ENCODE results near the gene NDP. TPM values are rescaled to one million over a fixed set of nuclear protein-coding genes. Genes with fewer than 3 reads are reported as not detected.

NDP gene
- total RNA-seq, 1 donor from 2014 or later = not detected

DNA sequence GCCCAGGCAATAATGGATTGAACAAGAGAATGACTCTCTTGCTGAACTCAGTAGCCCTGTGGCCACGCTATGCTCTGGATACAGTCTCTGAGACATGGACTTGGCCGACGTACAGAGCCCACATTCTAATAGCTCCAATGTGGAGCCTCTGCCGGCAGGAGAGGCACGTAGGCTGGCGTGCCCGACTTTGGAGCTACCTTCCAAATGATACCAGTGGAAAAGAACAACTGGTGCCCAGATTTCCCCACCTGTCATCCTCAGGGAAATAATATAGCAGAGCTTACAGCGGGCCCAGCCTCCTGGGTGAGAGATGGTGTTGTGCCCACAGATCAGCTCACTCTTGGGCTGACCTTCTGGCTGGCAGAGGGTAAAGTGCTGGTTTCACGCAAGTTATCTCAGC is 10.6 kb downstream of the NDP start:
- no peak for FAIRE-seq

DNA sequence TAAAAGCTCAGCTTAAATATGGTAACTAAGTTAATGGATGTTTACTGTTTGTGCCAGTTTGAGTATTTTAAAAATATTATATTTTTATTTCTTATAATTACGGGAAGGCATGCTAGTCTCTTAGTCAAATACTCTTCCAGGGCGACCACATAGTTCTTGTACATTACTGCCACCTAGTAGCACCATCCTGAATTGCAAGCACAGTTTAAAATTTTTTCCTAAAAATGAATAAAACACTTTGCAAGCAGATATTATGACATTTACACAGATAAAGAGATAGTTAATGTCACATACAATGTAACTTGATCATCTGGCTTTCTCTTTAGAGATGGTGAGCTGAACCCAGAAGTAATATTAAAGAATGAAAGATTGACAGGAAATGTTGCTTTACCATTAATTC is 11.5 kb downstream of the NDP start:
- Mint-ChIP-seq H3K36me3 (ENCODE audit: low read depth, unreplicated experiment) (no peaks in the 10 kb centered on the region), H3K9me3 (ENCODE audit: unreplicated experiment) (no peaks in the 10 kb centered on the region), H3K4me1 (ENCODE audit: low read depth, unreplicated experiment) (no peaks in the 10 kb centered on the region), H3K4me3 (ENCODE audit: unreplicated experiment) (no peak overlapping the region), H3K27ac (ENCODE audit: unreplicated experiment) (no peak overlapping the region), H3K27me3 (ENCODE audit: low read depth, unreplicated experiment) (no peaks in the 10 kb centered on the region)
- TF ChIP-seq, protein P1, sequence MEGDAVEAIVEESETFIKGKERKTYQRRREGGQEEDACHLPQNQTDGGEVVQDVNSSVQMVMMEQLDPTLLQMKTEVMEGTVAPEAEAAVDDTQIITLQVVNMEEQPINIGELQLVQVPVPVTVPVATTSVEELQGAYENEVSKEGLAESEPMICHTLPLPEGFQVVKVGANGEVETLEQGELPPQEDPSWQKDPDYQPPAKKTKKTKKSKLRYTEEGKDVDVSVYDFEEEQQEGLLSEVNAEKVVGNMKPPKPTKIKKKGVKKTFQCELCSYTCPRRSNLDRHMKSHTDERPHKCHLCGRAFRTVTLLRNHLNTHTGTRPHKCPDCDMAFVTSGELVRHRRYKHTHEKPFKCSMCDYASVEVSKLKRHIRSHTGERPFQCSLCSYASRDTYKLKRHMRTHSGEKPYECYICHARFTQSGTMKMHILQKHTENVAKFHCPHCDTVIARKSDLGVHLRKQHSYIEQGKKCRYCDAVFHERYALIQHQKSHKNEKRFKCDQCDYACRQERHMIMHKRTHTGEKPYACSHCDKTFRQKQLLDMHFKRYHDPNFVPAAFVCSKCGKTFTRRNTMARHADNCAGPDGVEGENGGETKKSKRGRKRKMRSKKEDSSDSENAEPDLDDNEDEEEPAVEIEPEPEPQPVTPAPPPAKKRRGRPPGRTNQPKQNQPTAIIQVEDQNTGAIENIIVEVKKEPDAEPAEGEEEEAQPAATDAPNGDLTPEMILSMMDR (IDR thresholded peaks at IDR 0.05; ENCODE audit: insufficient read depth, low read depth, low read length) = peak; percentile 5
- TF ChIP-seq EZH2 (IDR thresholded peaks at IDR 0.05; ENCODE audit: insufficient read depth, low read length) = no peak
- H3K4me1 ChIP-seq (ENCODE audit: insufficient read depth, low read length) = no peaks in the 10 kb centered on the region
- no peak overlapping the region for H3K4me2 ChIP-seq (ENCODE audit: low read length)
- H3K27me3 ChIP-seq (ENCODE audit: insufficient read depth, low read length) = no peaks in the 10 kb centered on the region
- no peak overlapping the region for H3K9ac ChIP-seq (ENCODE audit: low read length)
- H2AFZ ChIP-seq (ENCODE audit: low read depth, low read length) = no peak overlapping the region
- no peaks in the 10 kb centered on the region for H4K20me1 ChIP-seq (ENCODE audit: insufficient read depth, low read length)
- no peaks in the 10 kb centered on the region for H3K36me3 ChIP-seq (ENCODE audit: insufficient read depth, low read length)
- no peak overlapping the region for H3K27ac ChIP-seq (ENCODE audit: low read depth, low read length)
- H3K79me2 ChIP-seq (ENCODE audit: insufficient read depth, low read length) = no peaks in the 10 kb centered on the region
- FAIRE-seq (peak; percentile 87), DNase-seq (ENCODE audit: low read depth) (no peak)
- no peaks in the 10 kb centered on the region for H3K9me3 ChIP-seq (ENCODE audit: insufficient read depth, low read depth, low read length)
- no peak overlapping the region for H3K4me3 ChIP-seq (ENCODE audit: insufficient read depth, low read depth, low read length)

More for the DNA sequence above, 10.6 kb downstream of the NDP start:
- no peaks in the 10 kb centered on the region for H3K9me3 ChIP-seq (ENCODE audit: insufficient read depth, low read depth, low read length)
- no peak overlapping the region for H3K4me3 ChIP-seq (ENCODE audit: insufficient read depth, low read depth, low read length)
- Mint-ChIP-seq H3K9me3 (ENCODE audit: unreplicated experiment) (no peaks in the 10 kb centered on the region), H3K4me3 (ENCODE audit: unreplicated experiment) (no peak overlapping the region), H3K4me1 (ENCODE audit: low read depth, unreplicated experiment) (no peaks in the 10 kb centered on the region), H3K27ac (ENCODE audit: unreplicated experiment) (no peak overlapping the region), H3K36me3 (ENCODE audit: low read depth, unreplicated experiment) (no peaks in the 10 kb centered on the region), H3K27me3 (ENCODE audit: low read depth, unreplicated experiment) (no peaks in the 10 kb centered on the region)
- no peaks in the 10 kb centered on the region for H3K36me3 ChIP-seq (ENCODE audit: insufficient read depth, low read length)
- no peak overlapping the region for H2AFZ ChIP-seq (ENCODE audit: low read depth, low read length)
- H3K79me2 ChIP-seq (ENCODE audit: insufficient read depth, low read length) = no peaks in the 10 kb centered on the region
- no peak overlapping the region for H3K27ac ChIP-seq (ENCODE audit: low read depth, low read length)
- no peaks in the 10 kb centered on the region for H4K20me1 ChIP-seq (ENCODE audit: insufficient read depth, low read length)
- no peak overlapping the region for H3K4me2 ChIP-seq (ENCODE audit: low read length)
- no peaks in the 10 kb centered on the region for H3K27me3 ChIP-seq (ENCODE audit: insufficient read depth, low read length)
- TF ChIP-seq EZH2 (IDR thresholded peaks at IDR 0.05; ENCODE audit: insufficient read depth, low read length) = no peak
- TF ChIP-seq, protein P1 (IDR thresholded peaks at IDR 0.05; ENCODE audit: insufficient read depth, low read depth, low read length) = no peak
- H3K9ac ChIP-seq (ENCODE audit: low read length) = no peak overlapping the region
- no peak for DNase-seq (ENCODE audit: low read depth)
- H3K4me1 ChIP-seq (ENCODE audit: insufficient read depth, low read length) = no peaks in the 10 kb centered on the region

DNA sequence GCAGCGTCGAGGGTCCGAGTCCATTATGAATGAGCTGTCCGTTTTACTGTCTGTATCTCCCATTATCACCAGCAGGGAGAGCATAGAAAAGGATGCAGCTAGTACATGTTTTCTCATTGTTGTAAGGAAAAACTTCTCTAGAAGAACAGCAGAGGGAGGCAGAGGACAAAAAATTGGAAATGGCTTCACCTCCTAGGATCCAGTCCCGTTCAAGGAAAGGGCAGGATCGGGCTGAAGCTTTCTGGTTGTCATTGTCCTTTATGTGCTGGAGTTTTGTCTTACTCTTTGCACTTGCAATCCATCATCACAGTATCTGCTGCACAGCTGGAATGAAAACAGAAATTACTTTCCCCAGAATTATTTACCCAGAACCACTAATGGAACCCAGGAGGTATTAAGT is 14.7 kb downstream of the NDP start:
- Histone ChIP-seq H3K4me3 (ENCODE audit: insufficient read depth, low read depth, low read length) (no peak overlapping the region), H3K9me3 (ENCODE audit: insufficient read depth, low read depth, low read length) (no peaks in the 10 kb centered on the region), H3K27ac (ENCODE audit: low read depth, low read length) (no peak overlapping the region), H3K9ac (ENCODE audit: low read length) (no peak overlapping the region), H2AFZ (ENCODE audit: low read depth, low read length) (no peak overlapping the region), H3K4me1 (ENCODE audit: insufficient read depth, low read length) (no peaks in the 10 kb centered on the region), H3K79me2 (ENCODE audit: insufficient read depth, low read length) (no peaks in the 10 kb centered on the region), H4K20me1 (ENCODE audit: insufficient read depth, low read length) (no peaks in the 10 kb centered on the region), H3K36me3 (ENCODE audit: insufficient read depth, low read length) (no peaks in the 10 kb centered on the region), H3K27me3 (ENCODE audit: insufficient read depth, low read length) (no peaks in the 10 kb centered on the region), H3K4me2 (ENCODE audit: low read length) (no peak overlapping the region)
- no peak for TF ChIP-seq EZH2 (IDR thresholded peaks at IDR 0.05; ENCODE audit: insufficient read depth, low read length)
- TF ChIP-seq, protein P1 (IDR thresholded peaks at IDR 0.05; ENCODE audit: insufficient read depth, low read depth, low read length) = peak; percentile 79
- peak overlapping the region; percentile 23 for H3K4me3 Mint-ChIP-seq (ENCODE audit: unreplicated experiment)
- H3K4me1 Mint-ChIP-seq (ENCODE audit: low read depth, unreplicated experiment) = no peaks in the 10 kb centered on the region
- H3K27ac Mint-ChIP-seq (ENCODE audit: unreplicated experiment) = no peak overlapping the region
- H3K9me3 Mint-ChIP-seq (ENCODE audit: unreplicated experiment) = no peaks in the 10 kb centered on the region
- DNase-seq (ENCODE audit: low read depth) (peak; percentile 74), FAIRE-seq (peak; percentile 100)
- no peaks in the 10 kb centered on the region for H3K36me3 Mint-ChIP-seq (ENCODE audit: low read depth, unreplicated experiment)
- H3K27me3 Mint-ChIP-seq (ENCODE audit: low read depth, unreplicated experiment) = peaks cover 2% of the 10 kb centered on the region
